Measurements from ENCODE around the gene GOPC. TPM values are rescaled to one million over a fixed set of nuclear protein-coding genes. Genes with fewer than 3 reads are reported as not detected.

GOPC gene
- total and polyA plus RNA-seq, 2 of the 8 experiments (the other 6 are each of a cell fraction or from before 2014, with no cell fraction given) = 5.3 to 19.4 TPM

GRCh38 chr6:117530467-117531242 lies 71.7 kb downstream of the GOPC start:
- Histone ChIP-seq H3K23ac (ENCODE audit: insufficient read length) (no peak overlapping the region), H3K4me2 (ENCODE audit: insufficient read depth in 1 of 2, low read depth in 2 of 2, low read length in 2 of 2) (no peak overlapping the region), H2AFZ (ENCODE audit: low read length) (no peak overlapping the region), H3K79me2 (ENCODE audit: control insufficient read depth in 1 of 2, insufficient read depth in 2 of 2, low read length in 2 of 2) (no peaks in the 10 kb centered on the region), H3K18ac (ENCODE audit: extremely low read depth, low read length) (no peak overlapping the region), H2BK15ac (ENCODE audit: low read length) (no peak overlapping the region), H3K4me3 (ENCODE audit: extremely low read depth in 1 of 4, insufficient read depth in 2 of 4, low read depth in 3 of 4, low read length in 4 of 4) (no peak overlapping the region), H4K5ac (ENCODE audit: insufficient read length, low read depth, low read length) (no peak overlapping the region), H2AK5ac (ENCODE audit: low read depth, low read length) (no peak overlapping the region), H3K27ac (ENCODE audit: low read depth, low read length) (no peak overlapping the region), H2BK12ac (ENCODE audit: low read depth, low read length) (no peak overlapping the region), H4K8ac (ENCODE audit: extremely low read depth, insufficient read depth, low read length) (no peak overlapping the region), H3K14ac (ENCODE audit: insufficient read length) (no peak overlapping the region), H4K91ac (replicated peaks; ENCODE audit: insufficient read length, low read length) (no peak overlapping the region), H3K9me3 (ENCODE audit: insufficient read depth in 2 of 2, low read depth in 1 of 2, low read length in 1 of 2) (no peaks in the 10 kb centered on the region), H3K9ac (replicated peaks in 1 of 4; ENCODE audit: extremely low read depth in 1 of 4, low read depth in 3 of 4, low read length in 3 of 4) (no peak overlapping the region), H3K79me1 (ENCODE audit: low read depth, low read length) (no peaks in the 10 kb centered on the region), H3K56ac (replicated peaks; ENCODE audit: insufficient read length, low read depth, low read length) (no peak overlapping the region), H3K23me2 (ENCODE audit: low read depth, low read length) (no peaks in the 10 kb centered on the region), H2BK20ac (ENCODE audit: low read length) (no peak overlapping the region), H3K4ac (replicated peaks; ENCODE audit: insufficient read length, low read depth, low read length) (no peak overlapping the region), H2BK120ac (replicated peaks; ENCODE audit: low read depth, low read length) (no peak overlapping the region), H3K36me3 (ENCODE audit: control insufficient read depth in 2 of 4, insufficient read depth in 4 of 4, low read length in 3 of 4) (no peaks in the 10 kb centered on the region), H3K27me3 (replicated peaks in 1 of 4; ENCODE audit: control insufficient read depth in 3 of 4, extremely low read depth in 1 of 4, insufficient read depth in 3 of 4, low read length in 3 of 4) (no peaks in the 10 kb centered on the region), H3K4me1 (replicated peaks in 1 of 4; ENCODE audit: control insufficient read depth in 3 of 4, insufficient read depth in 4 of 4, low read length in 3 of 4) (no peaks in the 10 kb centered on the region), H2BK5ac (ENCODE audit: low read depth, low read length) (no peak overlapping the region), H4K20me1 (replicated peaks in 1 of 2; ENCODE audit: control insufficient read depth in 1 of 2, insufficient read depth in 2 of 2, low read length in 2 of 2) (no peaks in the 10 kb centered on the region)
- TF ChIP-seq BACH1 (IDR thresholded peaks at IDR 0.05; ENCODE audit: low read length) = no peak
- TF ChIP-seq TBP (IDR thresholded peaks at IDR 0.05; ENCODE audit: low read depth, low read length) = no peak
- TF ChIP-seq RXRA (IDR thresholded peaks at IDR 0.05; ENCODE audit: insufficient read depth, low read depth, low read length) = no peak
- TF ChIP-seq ATF2 (IDR thresholded peaks at IDR 0.05; ENCODE audit: low read length) = no peak
- TF ChIP-seq KDM4A (IDR thresholded peaks at IDR 0.05; ENCODE audit: low read depth, low read length, severe bottlenecking) = no peak
- no peak for TF ChIP-seq MAX (IDR thresholded peaks at IDR 0.05)
- TF ChIP-seq CBX8 (IDR thresholded peaks at IDR 0.05; ENCODE audit: borderline replicate concordance, low read depth, low read length) = no peak
- TF ChIP-seq SP4 (IDR thresholded peaks at IDR 0.05; ENCODE audit: low read length) = no peak
- TF ChIP-seq YY1 (IDR thresholded peaks at IDR 0.05; ENCODE audit: low read depth, low read length) = no peak
- no peak for TF ChIP-seq RNF2 (IDR thresholded peaks at IDR 0.05; ENCODE audit: borderline replicate concordance, low read depth, low read length, missing control alignments, poor library complexity, severe bottlenecking)
- no peak for TF ChIP-seq CHD1 (IDR thresholded peaks at IDR 0.05; ENCODE audit: low read depth, low read length)
- ChIA-PET POLR2A (ENCODE audit: partially characterized antibody) (no interaction called here), CTCF (ENCODE audit: partially characterized antibody) (interaction anchor here (0.8 to 1.7 kb wide), 3 partner anchors 21 to 52 kb away, joined by 3 to 8 read pairs (median 4); no protein-coding TSS in a partner anchor)
- 86% methylated on average over 4 of the region's 4 CpGs; no CpG with 5 or more reads in 1 of the 2 experiments for WGBS, 2 experiments (ENCODE audit: extremely low coverage in 1 of 2, insufficient coverage in 1 of 2, insufficient read length in 1 of 2, insufficient replicate concordance in 2 of 2, low coverage in 1 of 2, low lambda C conversion rate in 2 of 2, missing lambda C conversion rate in 1 of 2)
- no peak for FAIRE-seq
- DNase-seq (ENCODE audit: low read depth in 1 of 2, low spot score in 2 of 2) = no peak
